GM18511 (cell line): ENCODE data around the gene TMEM39B.
"Not testable (repeated sequence)": the region's sequence is repeated elsewhere in the genome, so short reads cannot be mapped to it uniquely, and the experiment has no call there.

Experiments
- ATAC-seq: cut with Tn5 transposase; IDR thresholded peaks from one replicate; pipeline ENCODE4 v1.9.1; 2021; ENCODE audit warnings: mild to moderate bottlenecking, moderate library complexity; ENCODE audit not compliant: unreplicated experiment

The TMEM39B gene

GRCh38 chr1:32072622-32073298 lies at the start of gene TMEM39B:
Gene TMEM39B, plus strand, starts transcription at chr1:32072939. Its CDS starts 109 bp downstream, at chr1:32073048.
- ATAC-seq: peak; percentile 84

- no peak for ATAC-seq
Measured at GRCh38 chr1:32023351-32023750, 49.4 kb upstream of the TMEM39B start.

- ATAC-seq: no peak
Measured at GRCh38 chr1:32025515-32025914, 47.2 kb upstream of the TMEM39B start.

- no peak for ATAC-seq
Measured at GRCh38 chr1:32028746-32029145, 44.0 kb upstream of the TMEM39B start.

GRCh38 chr1:32031578-32032274 lies 41.0 kb upstream of the TMEM39B start:
- ATAC-seq: no peak

- no peak for ATAC-seq
Measured at GRCh38 chr1:32032275-32032615, 40.5 kb upstream of the TMEM39B start.

GRCh38 chr1:32035119-32035518 lies 37.6 kb upstream of the TMEM39B start:
- no peak for ATAC-seq

- no peak for ATAC-seq
Measured at GRCh38 chr1:32040711-32041110, 32.0 kb upstream of the TMEM39B start.

- ATAC-seq: no peak
Measured at GRCh38 chr1:32042330-32042729, 30.4 kb upstream of the TMEM39B start.

- ATAC-seq: no peak
Measured at GRCh38 chr1:32044234-32044633, 28.5 kb upstream of the TMEM39B start.

- no peak for ATAC-seq
Measured at GRCh38 chr1:32045772-32046171, 27.0 kb upstream of the TMEM39B start.

GRCh38 chr1:32047701-32048100 lies 25.0 kb upstream of the TMEM39B start:
- no peak for ATAC-seq

GRCh38 chr1:32048440-32048839 lies 24.3 kb upstream of the TMEM39B start:
- no peak for ATAC-seq

GRCh38 chr1:32051706-32052105 lies 21.0 kb upstream of the TMEM39B start:
- ATAC-seq: no peak

- ATAC-seq: no peak
Measured at GRCh38 chr1:32052887-32053286, 19.9 kb upstream of the TMEM39B start.

GRCh38 chr1:32055416-32055815 lies 17.3 kb upstream of the TMEM39B start:
- no peak for ATAC-seq

GRCh38 chr1:32056598-32056997 lies 16.1 kb upstream of the TMEM39B start:
- no peak for ATAC-seq

- no peak for ATAC-seq
Measured at GRCh38 chr1:32060914-32061313, 11.8 kb upstream of the TMEM39B start.

- ATAC-seq: no peak
Measured at GRCh38 chr1:32062867-32063230, 9.9 kb upstream of the TMEM39B start.

- no peak for ATAC-seq
Measured at GRCh38 chr1:32063261-32063681, 9.5 kb upstream of the TMEM39B start.

- not testable (repeated sequence) for ATAC-seq
Measured at GRCh38 chr1:32065613-32066488, 6.9 kb upstream of the TMEM39B start.

GRCh38 chr1:32066489-32066873 lies 6.3 kb upstream of the TMEM39B start:
- no peak for ATAC-seq
